GM18867 (cell line): ENCODE data around the gene TM7SF2.
"Not testable (repeated sequence)": the region's sequence is repeated elsewhere in the genome, so short reads cannot be mapped to it uniquely, and the experiment has no call there.

Source experiments
- ATAC-seq: cut with Tn5 transposase; IDR thresholded peaks from one replicate; pipeline ENCODE4 v1.9.1; 2021; ENCODE audit warnings: mild to moderate bottlenecking, moderate library complexity; ENCODE audit not compliant: unreplicated experiment

TM7SF2 gene

DNA sequence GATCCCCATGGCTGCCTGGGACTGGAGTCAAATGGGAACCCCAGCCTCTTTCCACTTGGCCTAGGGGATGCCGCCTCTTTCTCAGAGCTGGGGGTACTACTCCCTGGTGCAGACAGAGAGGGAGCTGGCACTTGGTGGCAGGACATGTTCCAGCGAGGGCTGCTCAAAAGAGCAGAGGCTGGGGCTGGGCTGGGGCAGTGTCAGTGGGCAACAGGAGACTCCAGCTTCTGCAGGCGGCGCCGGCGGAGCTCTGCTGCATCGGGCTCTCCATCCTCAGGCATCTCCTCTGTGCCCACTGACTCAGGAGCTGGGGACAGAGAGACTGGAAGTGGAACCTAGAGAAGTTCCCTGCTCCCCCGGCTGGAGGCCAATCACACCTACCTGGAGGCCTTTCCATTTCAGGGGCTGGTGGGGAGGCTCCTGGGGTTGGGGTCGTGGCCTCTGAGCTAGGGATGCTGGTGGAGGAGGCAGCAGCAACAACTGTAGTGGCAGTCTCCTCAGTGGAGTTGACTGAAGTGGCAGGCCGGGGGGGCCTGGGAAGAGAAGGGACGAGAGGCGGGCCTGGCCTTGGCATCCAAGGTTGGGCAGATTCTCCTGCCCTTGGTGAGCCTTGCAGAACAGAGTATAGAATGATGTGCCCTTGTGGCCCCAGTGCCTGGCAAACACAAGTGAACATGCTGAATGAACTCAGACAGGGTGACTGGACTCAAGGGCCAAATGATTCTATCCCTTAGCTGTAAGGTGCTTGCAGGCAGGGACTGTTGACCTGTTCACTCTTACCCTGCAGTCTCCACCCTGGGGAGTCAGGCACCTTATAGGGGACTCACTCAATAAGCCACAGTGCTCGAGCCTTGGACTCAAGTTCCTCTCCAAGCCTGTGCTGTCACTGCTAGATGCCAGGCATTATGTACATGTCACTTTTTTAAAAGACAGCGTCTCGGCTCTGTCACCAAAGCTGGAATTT is 16.8 kb downstream of the TM7SF2 start:
- ATAC-seq: no peak

DNA sequence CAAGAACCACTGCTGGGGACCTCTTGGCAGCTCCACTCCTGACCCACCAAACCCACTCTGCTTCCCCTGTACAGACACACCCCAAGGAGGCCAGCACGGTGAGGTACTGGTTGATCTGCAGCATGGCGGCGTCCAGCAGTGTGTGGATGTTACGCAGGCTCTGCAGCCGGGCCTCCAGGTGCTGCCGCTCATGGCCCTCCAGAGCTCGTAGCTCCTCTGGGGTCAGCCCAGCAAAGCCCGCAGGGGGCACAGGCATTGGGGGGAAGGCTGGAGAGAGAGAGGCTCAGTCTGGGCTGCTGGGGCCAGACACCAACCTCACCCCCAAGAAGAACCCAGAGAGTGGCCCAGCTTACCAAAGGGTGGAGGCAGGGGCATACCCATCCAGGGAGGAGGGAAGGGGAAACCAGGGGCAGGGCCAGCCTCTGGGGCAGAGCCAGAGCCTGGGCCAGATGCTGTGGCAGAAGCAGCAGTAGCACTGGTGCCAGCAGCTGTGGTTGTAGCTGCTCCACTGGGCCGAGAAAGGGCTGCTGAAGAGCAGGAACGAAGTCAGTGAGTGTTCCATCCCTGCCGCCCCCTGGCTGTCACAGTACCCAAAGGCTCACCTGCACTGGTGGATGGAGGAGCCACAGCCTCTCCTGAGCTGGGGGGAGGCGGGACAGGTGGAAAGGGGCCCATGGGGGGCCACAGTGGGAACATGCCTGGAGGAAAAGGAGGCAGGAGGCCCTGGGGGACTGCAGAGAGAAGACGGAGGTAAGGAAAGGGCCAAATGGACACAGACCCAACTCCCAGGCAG is 18.2 kb downstream of the TM7SF2 start:
- ATAC-seq: no peak

DNA sequence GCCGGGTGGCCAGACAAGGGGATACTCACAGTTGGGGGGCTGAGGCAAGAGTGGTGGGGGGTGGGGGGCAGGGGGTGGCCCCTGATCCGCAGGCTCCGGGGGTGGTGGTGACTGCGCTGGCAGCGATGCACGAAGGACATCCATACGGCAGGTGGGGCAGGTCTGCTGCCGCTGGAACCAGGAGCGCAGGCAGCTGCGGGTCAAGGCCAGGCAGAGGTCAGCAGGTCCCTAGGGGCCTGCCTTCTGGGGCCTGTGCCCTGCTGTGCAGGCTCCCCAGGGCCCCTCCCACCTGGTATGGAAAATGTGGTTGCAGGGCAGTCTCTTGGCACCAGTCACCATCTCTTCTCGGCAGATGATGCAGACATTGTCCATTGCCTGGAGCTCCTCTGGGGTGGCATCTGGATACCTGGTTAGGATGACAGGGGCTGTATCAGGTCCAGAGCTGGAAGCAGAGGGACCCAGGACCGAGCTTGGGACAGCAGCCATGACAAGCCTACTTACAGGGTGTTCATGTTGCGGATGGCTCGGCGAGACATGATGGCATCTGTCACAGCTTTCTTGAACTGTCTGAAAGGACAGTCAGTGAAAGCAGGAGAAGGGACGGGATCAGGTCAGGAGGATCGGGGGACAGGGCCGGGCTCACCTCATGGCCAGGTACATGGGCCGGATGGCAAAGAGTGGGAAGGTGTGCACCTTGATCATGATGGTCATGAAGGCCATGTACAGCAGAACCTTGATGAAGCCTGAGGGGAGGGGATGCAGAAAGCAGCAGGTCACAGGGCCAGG is 19.2 kb downstream of the TM7SF2 start:
- ATAC-seq: no peak

DNA sequence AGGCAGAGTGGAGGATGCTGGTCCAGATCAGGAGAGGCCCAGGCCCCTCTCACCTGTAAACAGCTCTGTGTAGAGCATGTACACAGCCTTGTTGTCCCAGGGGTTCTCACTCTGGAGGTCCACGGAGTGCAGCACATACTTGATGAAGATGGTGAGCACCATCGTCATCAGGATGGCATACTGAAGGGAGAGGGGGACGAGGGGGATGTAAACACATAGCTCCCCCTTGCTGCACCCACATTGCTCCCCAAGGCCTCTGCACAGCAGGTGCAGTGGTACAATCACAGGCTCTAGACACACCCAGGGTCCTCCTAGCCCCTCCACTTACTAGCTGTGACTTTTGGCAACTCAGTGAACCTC is 19.7 kb downstream of the TM7SF2 start:
- ATAC-seq: no peak

DNA sequence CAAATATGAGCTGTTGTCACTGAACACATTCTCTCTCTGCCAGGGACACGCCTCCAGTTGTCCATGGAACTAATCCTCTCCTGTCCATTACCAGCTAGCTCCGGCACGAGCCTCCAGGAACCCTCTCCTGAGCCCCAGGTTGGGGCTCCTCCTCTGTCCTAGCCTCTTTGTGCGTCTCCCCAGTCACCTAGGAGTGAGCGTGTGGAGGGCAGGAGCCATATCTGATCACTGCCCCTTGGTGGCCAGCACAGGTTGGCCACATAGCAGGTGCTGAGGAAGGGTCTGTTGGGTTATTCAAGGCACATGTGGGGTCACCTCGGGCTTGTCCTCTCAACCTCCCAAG is 20.2 kb downstream of the TM7SF2 start:
- ATAC-seq: no peak

DNA sequence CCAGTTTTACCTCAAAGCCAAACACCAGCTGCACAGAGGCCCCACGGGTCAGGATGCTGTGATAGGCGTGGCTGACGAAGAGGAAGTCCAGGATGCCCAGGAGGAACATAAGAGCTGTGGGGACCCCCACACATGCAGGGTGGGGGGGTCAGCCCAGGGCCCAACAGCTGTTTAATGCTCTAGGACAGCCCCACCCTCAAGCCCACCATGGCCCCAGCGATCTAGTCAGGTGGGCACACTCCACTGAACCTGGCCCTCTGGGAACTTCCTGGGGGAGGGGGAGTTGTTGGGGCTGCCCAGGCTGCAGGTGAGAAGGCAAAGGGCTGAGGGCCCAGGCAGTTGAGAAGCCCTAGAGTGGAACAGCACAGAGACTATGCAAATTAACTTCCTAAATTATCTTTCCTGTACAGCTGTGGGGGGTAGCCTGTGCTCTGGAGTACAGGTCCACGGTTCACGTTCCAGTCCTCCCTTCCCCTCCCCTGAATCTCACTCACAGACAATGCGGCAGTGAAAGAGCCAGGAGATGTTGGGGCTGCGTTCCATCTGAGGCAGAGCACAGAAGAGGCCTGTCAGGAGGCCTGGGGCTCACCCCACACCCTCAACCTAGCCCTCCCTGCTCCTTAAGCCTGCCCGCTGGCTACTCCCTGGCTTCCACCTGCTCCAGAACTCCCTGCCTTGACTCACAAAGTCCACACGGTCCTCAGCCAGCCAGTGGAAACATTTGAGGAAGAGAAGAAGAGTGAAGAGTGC is 20.7 kb downstream of the TM7SF2 start:
- ATAC-seq: no peak

DNA sequence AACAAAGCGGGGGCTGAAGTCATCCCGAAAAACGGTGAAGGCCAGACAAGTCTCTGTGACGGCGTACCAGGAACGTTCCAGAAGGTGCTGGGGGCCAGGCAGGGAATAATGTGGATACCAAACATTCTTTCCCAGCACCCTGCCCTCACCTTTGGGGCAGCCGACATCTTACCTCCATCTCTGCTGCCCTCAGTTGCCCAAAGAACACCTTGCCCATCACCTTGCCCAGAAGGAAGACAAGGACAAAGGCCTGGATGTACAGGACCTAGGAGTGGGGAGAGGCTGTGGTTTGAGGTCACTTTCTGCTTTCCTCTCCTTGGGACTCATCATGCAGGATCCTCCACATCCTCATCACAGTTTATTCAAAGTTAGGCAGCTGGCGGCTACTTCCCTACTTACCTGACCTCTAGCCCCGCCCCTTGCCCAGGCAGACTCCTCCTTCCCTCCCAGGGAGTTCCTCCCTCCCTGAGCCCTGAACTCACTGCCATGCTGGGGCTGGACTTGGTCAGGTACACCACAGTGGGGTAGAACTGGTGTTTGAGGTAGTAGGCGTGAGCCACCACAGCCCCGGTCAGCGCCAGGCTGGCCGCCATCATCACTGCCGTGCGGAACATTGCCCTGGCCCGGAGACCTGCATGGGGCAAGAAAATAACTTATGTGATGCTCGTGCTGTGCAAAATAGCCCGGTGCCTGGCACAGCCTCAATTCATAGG is 21.5 kb downstream of the TM7SF2 start:
- no peak for ATAC-seq

DNA sequence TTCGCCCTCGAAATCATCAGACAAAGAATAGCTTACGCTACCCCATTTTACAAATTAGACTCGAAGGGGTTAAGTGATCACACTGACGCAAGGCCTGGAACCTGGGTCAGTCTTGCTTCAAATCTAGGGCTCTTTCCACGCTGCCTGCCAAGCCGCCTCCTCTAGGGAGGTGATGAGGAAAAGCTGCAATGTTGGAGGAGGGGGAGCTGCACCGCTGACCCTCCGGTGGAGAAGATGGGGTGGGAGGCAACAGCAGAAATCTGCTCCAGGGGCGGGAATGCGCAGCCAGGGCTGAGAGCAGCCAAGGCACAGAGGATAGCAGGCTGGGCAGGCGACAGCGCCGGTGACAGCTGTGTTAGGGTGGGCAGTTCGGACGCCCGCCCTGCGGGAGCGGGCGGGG is 22.1 kb downstream of the TM7SF2 start:
- ATAC-seq: no peak

DNA sequence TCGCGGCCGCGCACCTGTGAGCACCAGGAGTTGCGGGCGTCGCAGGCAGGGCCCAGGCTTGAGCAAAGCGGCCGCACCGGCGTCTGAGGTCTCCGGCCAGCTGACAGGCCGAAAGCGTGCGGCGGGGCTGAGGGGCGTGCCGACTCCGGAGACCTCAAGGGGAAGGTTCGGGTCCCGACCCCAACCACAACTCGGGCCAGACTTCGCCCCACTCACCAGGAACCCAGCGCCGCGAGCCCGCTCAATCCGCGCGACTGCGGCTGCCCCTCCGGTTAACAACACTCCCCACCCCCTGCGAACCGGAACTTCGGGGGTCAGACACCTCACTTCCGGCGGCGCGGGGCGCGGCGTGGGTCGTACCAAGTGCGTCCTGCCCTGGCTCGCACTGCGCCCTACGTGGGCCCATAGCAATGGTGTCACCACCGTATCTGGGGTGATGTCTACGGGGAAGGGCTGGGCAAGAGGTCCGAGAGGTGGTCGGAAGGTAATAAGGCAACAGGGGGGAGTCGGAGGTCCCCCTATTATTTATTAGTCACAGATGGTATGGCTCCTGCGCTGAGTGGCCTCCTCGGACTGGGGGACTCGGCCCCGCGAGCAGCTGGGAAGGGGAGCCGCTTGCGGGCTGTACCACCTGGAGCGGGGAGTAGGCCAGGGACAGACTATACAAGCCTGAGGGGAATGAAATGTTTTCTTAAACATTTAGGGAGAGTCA is 22.7 kb downstream of the TM7SF2 start, which contains the start of gene SYVN1:
SYVN1 (minus strand) TSS at position 280 of the 712 bp plus-strand sequence. CDS start 918 bp downstream, outside the sequence.
- ATAC-seq: peak; percentile 60

DNA sequence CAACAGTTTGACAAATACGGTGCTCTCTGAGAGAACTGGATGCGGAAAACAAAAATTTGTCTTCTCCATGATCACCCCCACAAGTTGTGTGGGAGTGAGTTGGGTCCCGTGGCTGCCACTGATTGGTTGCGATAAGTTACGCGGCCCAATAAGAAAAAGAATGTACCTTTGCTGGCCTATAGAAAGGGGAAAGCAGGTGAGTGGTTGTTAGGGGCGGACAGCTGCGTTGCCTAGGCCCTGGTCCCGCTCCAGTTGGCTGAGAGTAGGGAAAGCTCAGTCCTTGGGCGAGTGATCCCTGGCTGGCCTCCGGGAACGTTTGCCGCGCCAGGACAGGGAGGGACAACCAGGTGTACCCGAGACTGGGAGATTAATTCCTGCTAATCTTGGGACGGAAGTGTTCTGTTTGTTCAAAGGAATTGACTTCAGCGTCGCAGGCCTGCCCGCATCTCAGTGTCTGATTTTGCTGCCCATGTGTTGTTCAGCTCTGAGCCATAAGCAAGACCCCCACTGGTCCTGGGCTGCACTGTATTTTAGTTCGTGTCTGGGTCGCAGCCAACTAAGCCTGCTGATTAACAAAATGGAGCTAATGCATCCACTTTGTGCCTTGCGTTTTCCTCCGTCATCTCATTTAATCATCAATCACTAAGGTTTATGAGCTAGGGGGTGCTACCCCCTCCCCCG is 23.4 kb downstream of the TM7SF2 start:
- peak; percentile 74 for ATAC-seq

DNA sequence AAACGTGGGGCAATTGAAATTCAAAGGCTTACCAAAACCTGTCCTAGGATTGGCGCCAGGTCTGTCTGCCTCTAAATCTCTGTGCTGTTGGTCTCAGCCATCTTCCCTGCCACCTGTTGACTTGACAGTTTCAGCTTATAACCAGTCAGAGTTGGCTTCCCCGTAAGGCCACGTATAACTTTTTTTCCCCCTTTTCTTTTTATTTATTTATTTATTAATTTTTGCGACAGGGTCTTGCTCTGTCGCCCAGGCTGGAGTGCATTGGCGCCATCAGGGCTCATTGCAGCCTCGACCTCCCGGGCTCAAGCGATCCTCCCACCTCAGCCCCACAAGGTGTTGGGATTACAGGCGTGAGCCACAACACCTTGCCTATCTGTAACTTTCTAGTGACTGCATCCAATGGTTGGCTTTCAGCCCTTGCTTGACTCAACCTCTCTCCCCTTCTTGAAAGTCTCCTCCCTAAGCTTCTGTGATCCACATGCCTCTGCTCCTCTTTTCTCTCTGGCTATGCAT is 24.0 kb downstream of the TM7SF2 start:
- no peak for ATAC-seq

DNA sequence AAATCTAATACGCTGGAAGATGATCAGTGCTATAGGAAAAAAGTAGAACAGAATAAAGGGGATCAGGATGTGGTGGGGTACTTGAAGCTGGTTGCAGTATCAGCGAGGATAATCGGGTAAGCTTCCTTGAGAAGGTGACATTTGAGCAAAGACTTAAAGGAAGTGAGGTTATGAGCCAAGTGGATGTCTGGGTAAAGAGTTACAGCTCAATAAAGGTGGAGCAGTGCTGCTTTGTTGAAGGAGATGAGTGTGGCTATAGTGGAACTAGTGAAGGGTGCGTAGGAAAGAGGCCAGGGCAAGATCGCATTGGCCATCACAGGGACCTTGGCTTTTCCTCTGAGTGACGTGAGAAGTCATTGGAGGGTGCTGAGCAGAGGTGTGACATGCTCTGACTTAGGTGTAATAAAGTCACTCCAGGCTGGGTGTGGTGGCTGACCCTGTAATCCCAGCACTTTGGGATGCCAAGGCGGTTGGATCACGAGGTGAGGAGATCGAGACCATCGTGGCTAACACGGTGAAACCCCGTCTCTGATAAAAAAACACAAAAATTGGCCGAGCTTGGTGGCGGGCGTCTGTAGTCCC is 24.9 kb downstream of the TM7SF2 start:
- no peak for ATAC-seq

DNA sequence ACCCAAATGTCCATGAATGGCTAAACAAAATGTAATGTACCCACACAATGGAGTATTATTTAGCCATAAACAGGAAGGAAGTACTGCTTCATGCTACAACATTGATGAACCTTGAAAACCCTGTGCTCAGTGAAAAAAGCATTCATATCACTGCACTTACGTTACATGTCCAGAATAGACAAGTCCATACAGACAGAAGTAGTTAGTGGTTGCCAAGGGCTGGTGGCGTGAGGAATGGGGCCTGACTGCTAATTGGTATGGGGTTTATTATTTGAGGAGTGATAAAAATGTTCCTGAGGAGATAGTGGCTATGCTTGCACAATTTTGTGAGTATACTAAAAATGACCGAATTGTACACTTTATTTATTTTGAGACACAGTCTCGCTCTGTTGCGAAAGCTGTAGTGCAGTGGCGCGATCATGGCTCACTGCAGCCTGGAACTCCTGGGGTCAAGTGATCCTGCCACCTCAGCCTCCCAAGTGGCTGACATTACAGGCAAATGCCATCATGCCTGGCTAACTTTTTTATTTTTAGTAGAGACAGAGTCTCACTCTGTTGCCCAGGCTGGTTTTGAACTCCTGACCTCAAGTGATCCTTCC is 30.3 kb downstream of the TM7SF2 start:
- ATAC-seq: no peak

DNA sequence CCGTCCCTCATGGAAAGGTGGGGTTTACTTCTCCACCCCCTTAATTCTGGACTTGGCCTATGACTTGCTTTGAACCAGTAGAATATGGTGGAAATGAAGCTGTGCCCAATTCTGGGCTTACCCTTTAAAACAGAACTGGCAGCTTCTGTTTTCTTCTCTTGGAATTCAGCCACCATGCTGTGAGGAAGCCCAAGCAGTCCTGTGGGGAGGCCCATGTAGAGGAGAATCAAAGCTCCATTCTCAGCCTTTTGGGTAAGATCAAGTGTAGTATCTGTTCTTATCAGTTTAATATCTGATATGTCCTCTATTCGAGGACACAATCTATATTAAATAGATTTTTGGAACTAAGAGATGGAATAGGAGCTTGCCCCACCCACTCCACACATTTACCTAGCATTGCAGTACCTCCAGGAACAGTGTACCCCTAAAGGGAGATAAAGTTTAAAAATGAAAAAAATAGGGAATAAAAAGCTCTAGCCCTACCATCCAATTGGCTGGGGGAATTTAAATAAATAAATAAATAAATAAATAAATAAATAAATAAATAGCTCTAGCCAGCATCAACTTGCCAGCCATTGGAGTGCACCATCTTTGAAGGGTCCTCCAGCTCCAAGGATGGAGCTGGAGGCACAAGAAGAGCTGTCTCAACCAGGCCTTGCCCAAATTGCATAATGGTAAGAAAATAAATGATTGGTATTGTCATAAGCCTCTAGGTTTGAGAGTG is 35.8 kb downstream of the TM7SF2 start:
- ATAC-seq: no peak

DNA sequence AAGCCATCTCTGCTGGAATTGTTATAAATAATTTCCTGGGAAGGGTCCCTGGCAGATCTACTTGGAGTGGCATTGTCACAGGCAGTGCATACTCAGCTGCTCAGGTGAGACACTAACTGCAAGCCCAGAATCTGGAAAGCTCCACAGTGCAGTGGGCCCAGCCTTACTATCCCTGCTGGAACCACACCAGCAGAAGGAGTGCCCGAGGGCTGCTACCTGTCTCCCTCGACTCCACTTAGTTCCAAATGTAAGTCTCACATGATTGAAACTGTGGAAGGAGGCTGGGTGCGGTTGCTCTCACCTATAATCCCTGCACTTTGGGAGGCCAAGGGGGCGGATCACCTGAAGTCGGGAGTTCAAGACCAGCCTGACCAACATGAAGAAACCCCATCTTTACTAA is 37.0 kb downstream of the TM7SF2 start:
- ATAC-seq: no peak

DNA sequence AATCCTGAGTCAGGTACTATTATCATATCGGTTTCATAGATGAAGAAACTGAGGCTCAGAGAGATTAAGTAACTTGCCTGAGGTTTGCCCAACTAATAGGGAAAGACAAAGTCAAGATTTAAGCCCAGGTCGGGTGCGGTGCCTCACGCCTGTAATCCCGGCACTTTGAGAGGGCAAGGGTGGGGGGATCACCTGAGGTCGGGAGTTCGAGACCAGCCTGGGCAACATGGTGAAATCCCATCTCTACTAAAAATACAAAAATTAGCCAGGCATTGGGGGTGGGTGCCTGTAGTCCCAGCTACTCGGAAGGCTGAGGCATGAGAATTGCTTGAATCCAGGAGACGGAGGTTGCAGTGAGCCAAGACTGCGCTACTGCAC is 38.4 kb downstream of the TM7SF2 start:
- ATAC-seq: not testable (repeated sequence)
